Duodenal mucosa (tissue), 2 donors: ENCODE results near the gene C17orf50.

ENCODE experiments used
- H3K27ac ChIP-seq: one replicate; pipeline ENCODE4 v1.7.0; 2013; ENCODE audit warnings: low read depth, low read length
- H3K27me3 ChIP-seq, 2 donors: one replicate each; pipeline ENCODE4 v1.7.0; 2013; ENCODE audit warnings: low read length in 2 of 2, control low read depth in 1 of 2; ENCODE audit not compliant: insufficient read depth in 2 of 2, control insufficient read depth in 1 of 2
- H3K36me3 ChIP-seq, 2 donors: one replicate each; pipeline ENCODE4 v1.7.0; 2013; ENCODE audit warnings: low read length in 2 of 2, control low read depth in 1 of 2; ENCODE audit not compliant: insufficient read depth in 2 of 2, control insufficient read depth in 1 of 2
- H3K4me1 ChIP-seq, 2 donors: one replicate each; pipeline ENCODE4 v1.7.0; 2013; ENCODE audit warnings: low read length in 2 of 2, control low read depth in 1 of 2; ENCODE audit not compliant: insufficient read depth in 2 of 2, control insufficient read depth in 1 of 2
- H3K4me3 ChIP-seq, 2 donors: one replicate each; pipeline ENCODE4 v1.7.0; 2013; ENCODE audit warnings: low read length in 2 of 2, low read depth in 1 of 2
- H3K9ac ChIP-seq, 2 donors: one replicate each; pipeline ENCODE4 v1.7.0; 2013; ENCODE audit warnings: low read length in 2 of 2, low read depth in 1 of 2
- H3K9me3 ChIP-seq, 2 donors: one replicate each; pipeline ENCODE4 v1.7.0; 2013; ENCODE audit warnings: low read length in 2 of 2, control low read depth in 1 of 2; ENCODE audit not compliant: control insufficient read depth in 1 of 2

C17orf50 gene

DNA sequence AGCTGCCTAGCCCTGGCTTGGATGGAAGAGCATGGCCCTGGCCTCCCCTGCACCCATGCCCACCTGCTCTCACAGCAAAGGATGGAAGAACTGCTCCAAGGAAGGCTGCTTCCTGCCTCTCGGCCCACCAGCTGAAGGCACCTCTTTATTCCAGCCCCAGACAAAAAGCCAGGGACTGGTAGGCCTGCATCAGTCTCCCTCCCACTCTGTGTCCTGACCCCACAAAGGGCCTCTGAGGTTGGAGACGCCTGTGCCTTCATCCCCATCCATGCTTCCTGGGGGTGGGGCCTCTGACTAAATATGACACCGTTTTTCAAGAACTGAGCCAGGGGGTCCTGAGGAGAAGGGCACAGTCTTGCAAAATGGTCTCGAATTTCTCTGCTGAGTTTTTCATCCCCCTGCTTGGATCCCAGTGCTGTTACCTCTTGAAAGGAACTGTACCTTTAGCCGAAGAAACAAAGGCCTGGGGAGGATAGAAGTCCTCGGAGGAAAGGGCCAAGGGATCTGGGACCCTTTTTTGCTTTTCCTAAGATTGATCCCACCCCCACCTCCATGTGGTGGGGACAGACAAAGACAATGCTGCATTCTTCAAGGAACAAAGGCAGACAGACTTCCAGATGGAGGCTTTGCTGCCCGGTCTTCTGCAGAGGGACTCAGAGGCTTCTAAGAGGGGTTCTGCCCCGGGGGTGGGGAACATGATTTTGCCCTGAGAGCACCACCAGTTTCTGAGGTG is 5.2 kb downstream of the C17orf50 start:
- Histone ChIP-seq H3K4me1 (peaks cover 23 to 29% of the 10 kb centered on the region in 2 donors), H3K4me3 (no peak overlapping the region), H3K36me3 (no peaks in the 10 kb centered on the region), H3K9ac (no peak overlapping the region), H3K27me3 (no peaks in the 10 kb centered on the region), H3K9me3 (no peaks in the 10 kb centered on the region), H3K27ac (no peak overlapping the region)

- no peaks in the 10 kb centered on the region for H3K9me3 ChIP-seq
- peaks cover 23 to 29% of the 10 kb centered on the region in 2 donors for H3K4me1 ChIP-seq
- no peak overlapping the region for H3K27ac ChIP-seq
- H3K9ac ChIP-seq, result no peak overlapping the region
- H3K36me3 ChIP-seq, result no peaks in the 10 kb centered on the region
- H3K27me3 ChIP-seq, result no peaks in the 10 kb centered on the region
- no peak overlapping the region for H3K4me3 ChIP-seq
Observed at GRCh38 chr17:35766489-35766877, 5.8 kb downstream of the C17orf50 start.

- no peak overlapping the region for H3K9ac ChIP-seq
- H3K36me3 ChIP-seq, result no peaks in the 10 kb centered on the region
- H3K9me3 ChIP-seq, result no peaks in the 10 kb centered on the region
- peaks cover 23 to 29% of the 10 kb centered on the region in 2 donors for H3K4me1 ChIP-seq
- no peak overlapping the region for H3K4me3 ChIP-seq
- H3K27me3 ChIP-seq, result no peaks in the 10 kb centered on the region
- H3K27ac ChIP-seq, result no peak overlapping the region
Observed at GRCh38 chr17:35766903-35767510, 6.3 kb downstream of the C17orf50 start.

- Histone ChIP-seq H3K27me3 (no peaks in the 10 kb centered on the region), H3K4me3 (no peak overlapping the region), H3K4me1 (peaks cover 27 to 29% of the 10 kb centered on the region in 2 donors), H3K27ac (no peak overlapping the region), H3K9ac (no peak overlapping the region), H3K9me3 (no peaks in the 10 kb centered on the region), H3K36me3 (no peaks in the 10 kb centered on the region)
Observed at GRCh38 chr17:35768797-35769196, 8.1 kb downstream of the C17orf50 start.

GRCh38 chr17:35769895-35770486 is 9.3 kb downstream of the C17orf50 start:
- no peaks in the 10 kb centered on the region for H3K9me3 ChIP-seq
- no peaks in the 10 kb centered on the region for H3K27me3 ChIP-seq
- H3K27ac ChIP-seq, result no peak overlapping the region
- H3K9ac ChIP-seq, result no peak overlapping the region
- peaks cover 31 to 33% of the 10 kb centered on the region in 2 donors for H3K4me1 ChIP-seq
- no peak overlapping the region for H3K4me3 ChIP-seq
- H3K36me3 ChIP-seq, result no peaks in the 10 kb centered on the region

DNA sequence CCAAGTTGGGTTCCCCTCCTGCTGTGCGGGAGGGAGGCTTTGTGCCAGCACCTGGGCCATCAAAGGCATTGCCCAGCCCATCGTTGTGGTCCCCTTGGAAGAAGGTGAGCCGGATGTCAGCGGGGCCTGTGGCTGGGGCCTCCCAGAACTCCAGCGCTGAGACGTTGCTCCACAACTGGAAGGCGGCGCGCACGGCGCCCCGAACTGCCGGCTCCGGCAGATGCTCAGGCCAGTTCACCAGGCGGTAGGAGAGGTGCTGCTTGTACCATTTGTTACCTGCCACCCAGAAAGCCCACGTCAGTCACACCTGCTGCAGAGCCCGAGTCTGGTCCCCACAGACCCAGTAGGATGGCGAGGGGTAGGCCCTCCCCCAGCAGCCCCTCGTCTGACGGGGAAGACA is 12.4 kb downstream of the C17orf50 start:
- no peaks in the 10 kb centered on the region for H3K27me3 ChIP-seq
- no peak overlapping the region for H3K9ac ChIP-seq
- H3K27ac ChIP-seq, result no peak overlapping the region
- peaks cover 35 to 37% of the 10 kb centered on the region in 2 donors for H3K4me1 ChIP-seq
- no peaks in the 10 kb centered on the region for H3K36me3 ChIP-seq
- no peak overlapping the region for H3K4me3 ChIP-seq
- no peaks in the 10 kb centered on the region for H3K9me3 ChIP-seq

- peaks cover 31 to 35% of the 10 kb centered on the region in 2 donors for H3K4me1 ChIP-seq
- H3K27me3 ChIP-seq, result no peaks in the 10 kb centered on the region
- H3K4me3 ChIP-seq, result no peak overlapping the region
- no peaks in the 10 kb centered on the region for H3K9me3 ChIP-seq
- no peaks in the 10 kb centered on the region for H3K36me3 ChIP-seq
- no peak overlapping the region for H3K9ac ChIP-seq
- no peak overlapping the region for H3K27ac ChIP-seq
Observed at GRCh38 chr17:35773679-35774425, 13.2 kb downstream of the C17orf50 start.

DNA sequence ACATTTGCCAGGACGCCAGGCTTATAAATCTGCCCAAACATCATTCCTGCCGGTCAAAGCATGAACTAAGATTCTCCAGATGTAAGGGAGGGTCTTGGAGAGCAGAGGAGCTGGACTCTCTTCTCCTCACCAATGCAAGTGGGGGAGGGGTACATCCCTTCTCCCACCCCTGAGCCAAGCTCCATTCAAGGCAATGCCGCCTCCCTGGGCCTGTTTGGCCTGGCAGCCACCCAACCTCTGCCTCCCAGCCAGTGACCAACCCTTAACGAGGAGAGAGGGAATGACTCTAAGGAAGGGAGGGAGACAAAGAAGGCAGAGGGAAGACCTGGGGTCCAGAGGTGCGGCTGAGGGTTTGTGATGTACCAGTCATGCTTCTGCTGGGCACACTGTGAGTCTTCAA is 13.8 kb downstream of the C17orf50 start:
- no peak overlapping the region for H3K4me3 ChIP-seq
- no peaks in the 10 kb centered on the region for H3K27me3 ChIP-seq
- peaks cover 25 to 29% of the 10 kb centered on the region in 2 donors for H3K4me1 ChIP-seq
- H3K9ac ChIP-seq, result no peak overlapping the region
- no peak overlapping the region for H3K27ac ChIP-seq
- no peaks in the 10 kb centered on the region for H3K9me3 ChIP-seq
- H3K36me3 ChIP-seq, result no peaks in the 10 kb centered on the region

DNA sequence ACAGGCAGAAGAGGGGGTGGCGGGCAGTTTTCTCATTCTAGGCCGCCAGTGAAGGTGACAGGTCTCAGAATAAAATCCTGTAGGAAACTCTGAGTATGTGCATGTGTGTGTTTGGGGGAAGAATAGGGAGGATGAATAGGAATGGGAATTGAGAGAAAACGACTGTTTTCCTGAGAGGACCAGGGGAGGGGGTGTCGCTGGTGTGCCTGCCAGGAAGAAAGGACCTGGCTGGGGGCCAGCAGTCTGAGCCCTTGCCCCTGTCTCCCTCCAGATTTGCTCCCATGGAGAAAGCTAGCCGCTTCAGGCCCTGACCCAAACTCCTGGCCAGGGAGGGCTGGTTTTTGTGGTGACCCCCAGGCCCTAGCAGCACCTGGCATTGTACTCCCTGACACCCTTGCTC is 14.4 kb downstream of the C17orf50 start:
- no peak overlapping the region for H3K4me3 ChIP-seq
- H3K4me1 ChIP-seq, result peaks cover 22 to 28% of the 10 kb centered on the region in 2 donors
- no peaks in the 10 kb centered on the region for H3K27me3 ChIP-seq
- H3K9me3 ChIP-seq, result no peaks in the 10 kb centered on the region
- no peak overlapping the region for H3K27ac ChIP-seq
- no peaks in the 10 kb centered on the region for H3K36me3 ChIP-seq
- no peak overlapping the region for H3K9ac ChIP-seq

DNA sequence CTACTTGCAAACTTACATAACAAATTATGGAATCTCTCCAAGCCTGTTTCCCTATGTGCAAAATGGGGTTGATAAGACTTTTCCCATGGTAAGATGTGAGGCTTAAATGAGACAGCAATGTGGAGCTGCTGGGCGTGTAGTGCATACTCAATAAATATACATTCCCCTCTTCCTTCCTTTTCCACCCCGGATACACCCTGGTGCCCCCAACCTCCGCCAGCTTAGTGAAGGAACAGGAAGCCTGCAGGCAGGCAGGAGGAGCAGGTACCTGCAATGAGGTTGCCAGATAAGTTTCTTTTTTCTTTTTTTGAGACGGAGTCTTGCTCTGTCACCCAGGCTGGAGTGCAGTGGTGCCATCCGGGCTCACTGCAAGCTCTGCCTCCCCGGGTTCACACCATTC is 14.9 kb downstream of the C17orf50 start:
- Histone ChIP-seq H3K27ac (no peak overlapping the region), H3K9me3 (no peaks in the 10 kb centered on the region), H3K4me1 (peaks cover 22 to 28% of the 10 kb centered on the region in 2 donors), H3K9ac (no peak overlapping the region), H3K36me3 (no peaks in the 10 kb centered on the region), H3K27me3 (no peaks in the 10 kb centered on the region), H3K4me3 (no peak overlapping the region)
